HEK293T (cell line): ENCODE results near the gene ABI3.

ENCODE experiments used
- CTCF ChIA-PET: fragments of 350-600 bp; formaldehyde crosslinking; extraction: SDS; loops from one replicate; lab custom pipeline; 2021; ENCODE audit warnings: antibody characterized with exemption, inconsistent platforms; lab: Yijun Ruan, JAX
- POLR2A ChIA-PET: fragments of 350-600 bp; formaldehyde crosslinking; extraction: SDS; loops from one replicate; lab custom pipeline; 2020; ENCODE audit warnings: antibody characterized with exemption, inconsistent platforms; lab: Yijun Ruan, JAX
- DNase-seq: peaks from one replicate; pipeline ENCODE4 v3.0.0; 2012; ENCODE audit warnings: mixed read lengths; ENCODE audit errors: extremely low spot score
- ARNT ChIP-seq: fragments of 450-650 bp; IDR thresholded peaks from 2 replicates; pipeline ENCODE4 v1.6.1; 2017; ENCODE audit warnings: mild to moderate bottlenecking
- BHLHE40 ChIP-seq: fragments of 450-650 bp; IDR thresholded peaks from 2 replicates; pipeline ENCODE4 v1.6.1; 2016; ENCODE audit warnings: mild to moderate bottlenecking, moderate library complexity, borderline replicate concordance
- CTBP1 ChIP-seq: fragments of 450-650 bp; IDR thresholded peaks from 2 replicates; pipeline ENCODE4 v1.6.1; 2016; ENCODE audit warnings: borderline replicate concordance
- ELF4 ChIP-seq: fragments of 450-650 bp; IDR thresholded peaks from 2 replicates; pipeline ENCODE4 v1.6.1; 2017; ENCODE audit warnings: antibody characterized with exemption
- FOXA1 ChIP-seq: fragments of 450-650 bp; IDR thresholded peaks from 2 replicates; pipeline ENCODE4 v1.6.1; 2016; ENCODE audit warnings: mild to moderate bottlenecking
- FOXK2 ChIP-seq: fragments of 450-650 bp; IDR thresholded peaks from 2 replicates; pipeline ENCODE4 v1.6.1; 2016; ENCODE audit warnings: mild to moderate bottlenecking
- FOXM1 ChIP-seq: fragments of 450-650 bp; IDR thresholded peaks from 2 replicates; pipeline ENCODE4 v1.6.1; 2017; ENCODE audit warnings: mild to moderate bottlenecking, borderline replicate concordance
- HDGF ChIP-seq: fragments of 450-650 bp; IDR thresholded peaks from 2 replicates; pipeline ENCODE4 v1.6.1; 2017; ENCODE audit warnings: antibody characterized with exemption, borderline replicate concordance
- L3MBTL2 ChIP-seq: fragments of 450-650 bp; conservative IDR thresholded peaks from 2 replicates; pipeline ENCODE4 v1.6.1; 2016; ENCODE audit warnings: mild to moderate bottlenecking
- LEF1 ChIP-seq: fragments of 450-650 bp; IDR thresholded peaks from 2 replicates; pipeline ENCODE4 v1.6.1; 2017; ENCODE audit warnings: mild to moderate bottlenecking, borderline replicate concordance
- NFRKB ChIP-seq: fragments of 450-650 bp; IDR thresholded peaks from 2 replicates; pipeline ENCODE4 v1.6.1; 2016; ENCODE audit warnings: mild to moderate bottlenecking, moderate library complexity
- SP1 ChIP-seq: fragments of 450-650 bp; IDR thresholded peaks from 2 replicates; pipeline ENCODE4 v1.6.1; 2017
- SUZ12 ChIP-seq: fragments of 450-650 bp; IDR thresholded peaks from 2 replicates; pipeline ENCODE4 v1.6.1; 2016; ENCODE audit warnings: mild to moderate bottlenecking
- TARDBP ChIP-seq: fragments of 450-650 bp; IDR thresholded peaks from 2 replicates; pipeline ENCODE4 v1.6.1; 2016
- ZNF384 ChIP-seq: fragments of 450-650 bp; IDR thresholded peaks from 2 replicates; pipeline ENCODE4 v1.6.1; 2016
- TF ChIP-seq, protein P1 (sequence below): fragments of 450-650 bp; IDR thresholded peaks from 2 replicates; pipeline ENCODE4 v1.6.1; 2016

ABI3 gene

DNA sequence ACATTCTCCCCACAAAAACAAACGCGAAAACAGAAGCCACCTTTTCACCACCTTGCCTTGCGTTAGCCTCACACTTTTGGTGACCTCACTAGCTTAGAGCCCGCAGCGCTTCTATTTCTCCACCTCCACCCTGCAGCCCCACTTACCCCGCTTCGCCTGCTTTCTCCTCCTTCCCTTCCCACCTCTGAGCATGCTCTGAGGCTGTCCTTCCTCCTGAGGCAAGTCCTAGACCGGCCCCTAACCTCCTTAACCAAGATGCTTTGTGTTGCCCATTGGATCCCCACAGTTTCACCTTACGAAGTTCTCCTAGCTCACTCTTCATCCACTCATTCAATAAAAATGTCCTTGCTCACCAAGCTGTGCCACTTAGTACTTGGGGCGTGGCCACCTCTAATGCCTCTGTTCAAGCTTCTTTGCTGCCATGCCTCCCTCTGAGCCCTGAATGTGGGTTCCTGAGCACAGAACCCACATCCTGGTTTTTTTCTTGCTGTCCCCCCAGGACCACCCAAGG lies 1.4 kb upstream of the ABI3 start:
- no peak for DNase-seq
- ChIA-PET CTCF (no interaction called here), POLR2A (interaction anchor here (1.1 kb wide), 1 partner anchor 16 kb away, joined by 4 read pairs; no protein-coding TSS in a partner anchor)
- no peak for TF ChIP-seq ARNT
- no peak for TF ChIP-seq L3MBTL2
- no peak for TF ChIP-seq SUZ12
- no peak for TF ChIP-seq NFRKB
- no peak for TF ChIP-seq ELF4
- no peak for TF ChIP-seq FOXA1
- no peak for TF ChIP-seq FOXK2
- TF ChIP-seq TARDBP: no peak
- TF ChIP-seq CTBP1: no peak
- TF ChIP-seq HDGF: no peak
- no peak for TF ChIP-seq SP1
- TF ChIP-seq FOXM1: no peak
- TF ChIP-seq ZNF384: no peak
- TF ChIP-seq BHLHE40: no peak
- TF ChIP-seq, protein P1, sequence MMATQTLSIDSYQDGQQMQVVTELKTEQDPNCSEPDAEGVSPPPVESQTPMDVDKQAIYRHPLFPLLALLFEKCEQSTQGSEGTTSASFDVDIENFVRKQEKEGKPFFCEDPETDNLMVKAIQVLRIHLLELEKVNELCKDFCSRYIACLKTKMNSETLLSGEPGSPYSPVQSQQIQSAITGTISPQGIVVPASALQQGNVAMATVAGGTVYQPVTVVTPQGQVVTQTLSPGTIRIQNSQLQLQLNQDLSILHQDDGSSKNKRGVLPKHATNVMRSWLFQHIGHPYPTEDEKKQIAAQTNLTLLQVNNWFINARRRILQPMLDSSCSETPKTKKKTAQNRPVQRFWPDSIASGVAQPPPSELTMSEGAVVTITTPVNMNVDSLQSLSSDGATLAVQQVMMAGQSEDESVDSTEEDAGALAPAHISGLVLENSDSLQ: no peak
- no peak for TF ChIP-seq LEF1

DNA sequence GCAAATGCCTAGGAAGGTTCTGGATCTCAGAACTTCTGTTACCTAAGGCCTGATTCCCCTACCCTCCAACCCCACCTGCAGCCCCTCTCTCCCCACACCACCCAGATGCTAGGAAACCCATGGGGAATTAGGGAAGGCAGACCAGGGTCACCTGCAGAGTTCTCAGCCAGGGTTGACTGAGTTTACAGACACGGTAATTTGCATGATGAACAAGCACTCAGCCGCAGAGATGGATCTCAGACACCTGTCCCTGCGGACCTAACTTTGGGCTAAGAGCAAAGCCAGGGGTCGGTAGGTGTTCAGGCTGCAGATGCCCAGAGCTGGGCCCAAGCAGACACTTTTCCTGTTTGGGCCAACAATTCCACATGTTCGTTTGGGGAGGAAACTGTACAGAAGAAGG lies 2.9 kb downstream of the ABI3 start:
- TF ChIP-seq FOXK2: no peak
- no peak for TF ChIP-seq L3MBTL2
- no peak for TF ChIP-seq NFRKB
- TF ChIP-seq ARNT: no peak
- TF ChIP-seq SP1: no peak
- TF ChIP-seq FOXM1: no peak
- TF ChIP-seq BHLHE40: no peak
- POLR2A ChIA-PET: interaction anchor here (2.9 kb wide), 1 partner anchor 21 kb away, joined by 9 read pairs; no protein-coding TSS in a partner anchor
- no peak for DNase-seq
- CTCF ChIA-PET: interaction anchor here (0.6 kb wide), 1 partner anchor 14 kb away, joined by 3 read pairs; no protein-coding TSS in a partner anchor

DNA sequence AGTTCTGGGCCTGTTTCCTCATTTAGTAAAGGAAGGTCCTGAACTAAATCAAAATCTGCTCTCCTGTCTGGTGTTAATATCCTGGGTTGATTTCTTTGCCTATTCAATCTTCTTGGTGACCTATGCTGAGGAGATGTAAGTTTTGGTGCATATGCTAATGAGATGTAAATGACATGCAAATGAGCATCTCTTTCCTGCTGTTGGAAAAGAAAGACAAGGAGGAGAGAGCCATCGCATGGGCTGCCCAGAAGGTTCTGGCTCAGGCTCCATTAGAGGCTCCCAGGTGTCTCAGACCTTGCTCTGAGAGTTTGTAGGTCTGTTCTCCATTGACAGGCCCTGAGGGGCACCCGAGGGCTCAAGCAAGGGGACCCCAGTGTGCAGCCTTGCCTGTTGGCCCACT lies 3.3 kb downstream of the ABI3 start:
- TF ChIP-seq HDGF (no peak), FOXA1 (no peak), LEF1 (no peak), L3MBTL2 (no peak)
- TF ChIP-seq, protein P1: no peak
- ChIA-PET CTCF (interaction anchor here (0.6 kb wide), 1 partner anchor 14 kb away, joined by 3 read pairs; no protein-coding TSS in a partner anchor), POLR2A (interaction anchor here (2.9 kb wide), 1 partner anchor 22 kb away, joined by 9 read pairs; no protein-coding TSS in a partner anchor)
- no peak for DNase-seq

- DNase-seq: no peak
- TF ChIP-seq TARDBP (no peak), FOXK2 (no peak), L3MBTL2 (no peak), SP1 (no peak), CTBP1 (no peak), NFRKB (no peak), FOXM1 (no peak), SUZ12 (no peak), ARNT (no peak), ELF4 (no peak), FOXA1 (no peak), BHLHE40 (no peak), HDGF (no peak), LEF1 (no peak), ZNF384 (no peak)
- TF ChIP-seq, protein P1: no peak
- POLR2A ChIA-PET: interaction anchor here (1.0 kb wide), 1 partner anchor 23 kb away, joined by 4 read pairs; no protein-coding TSS in a partner anchor
- CTCF ChIA-PET: interaction anchor here (0.5 kb wide), 1 partner anchor 168 kb away, joined by 3 read pairs; no protein-coding TSS in a partner anchor
Measured at GRCh38 chr17:49214676-49215360, 4.3 kb downstream of the ABI3 start.

DNA sequence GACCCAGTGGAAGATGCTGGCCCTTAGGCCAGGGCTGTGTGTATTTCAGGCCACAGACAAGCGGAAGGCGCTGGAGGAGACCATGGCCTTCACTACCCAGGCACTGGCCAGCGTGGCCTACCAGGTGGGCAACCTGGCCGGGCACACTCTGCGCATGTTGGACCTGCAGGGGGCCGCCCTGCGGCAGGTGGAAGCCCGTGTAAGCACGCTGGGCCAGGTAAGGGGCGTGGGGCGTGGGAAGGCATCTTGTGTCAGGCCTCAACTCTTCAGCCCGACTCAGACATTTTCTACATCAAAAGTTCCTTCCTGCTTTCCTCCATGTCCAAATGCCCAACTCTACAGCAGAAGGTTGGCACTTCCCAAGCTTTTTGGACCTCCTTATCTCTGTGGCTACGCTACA lies 6.0 kb downstream of the ABI3 start:
- TF ChIP-seq CTBP1: no peak
- no peak for TF ChIP-seq ELF4
- no peak for TF ChIP-seq L3MBTL2
- TF ChIP-seq FOXM1: no peak
- no peak for TF ChIP-seq SUZ12
- TF ChIP-seq ARNT: no peak
- TF ChIP-seq HDGF: no peak
- TF ChIP-seq, protein P1: no peak
- no peak for TF ChIP-seq TARDBP
- no peak for TF ChIP-seq SP1
- DNase-seq: no peak
- CTCF ChIA-PET: interaction anchor here (0.6 kb wide), 1 partner anchor 146 kb away, joined by 3 read pairs; no protein-coding TSS in a partner anchor
- POLR2A ChIA-PET: no interaction called here
